22Rv1 (cell line): ENCODE measurements around the gene DAB1.

ENCODE experiments used
- CTCF ChIP-seq: fragments of 450-650 bp; IDR thresholded peaks from 2 replicates; pipeline ENCODE4 v1.5.1; 2017; ENCODE audit warnings: mild to moderate bottlenecking
- ZFX ChIP-seq: fragments of 450-650 bp; IDR thresholded peaks from 2 replicates; pipeline ENCODE4 v1.6.1; 2017; ENCODE audit warnings: antibody characterized with exemption, borderline replicate concordance

GRCh38 chr1:56973923-56974742 lies 449.7 kb downstream of the DAB1 start:
- TF ChIP-seq CTCF: no peak
- TF ChIP-seq ZFX: no peak
